Stimulated activated memory B cell treated with anti-CD40 and anti-IgM and Interleukin-4, amounts not matched to agents 10 μg/mL and 1 μg/mL and 100 μg/mL, for 72 hours (primary cell): Measurements from ENCODE around the gene OASL.

ENCODE experiments used
- ATAC-seq: fragments of 150-1000 bp; cut with Tn5 transposase; 2 replicates; pipeline ENCODE4 v1.10.0; 2021
- H3K27ac Mint-ChIP-seq: one replicate; pipeline ENCODE4 v1.8.0; 2022; ENCODE audit warnings: mild to moderate bottlenecking, mixed read lengths
- H3K27me3 Mint-ChIP-seq: one replicate; pipeline ENCODE4 v1.8.0; 2022; ENCODE audit warnings: mixed read lengths
- H3K36me3 Mint-ChIP-seq: one replicate; pipeline ENCODE4 v1.8.0; 2022; ENCODE audit warnings: mixed read lengths
- H3K4me1 Mint-ChIP-seq: one replicate; pipeline ENCODE4 v1.8.0; 2022; ENCODE audit warnings: mixed read lengths
- H3K4me3 Mint-ChIP-seq: one replicate; pipeline ENCODE4 v1.8.0; 2022; ENCODE audit warnings: mild to moderate bottlenecking, moderate library complexity, mixed read lengths
- H3K9me3 Mint-ChIP-seq: one replicate; pipeline ENCODE4 v1.8.0; 2022; ENCODE audit warnings: mixed read lengths

OASL gene

DNA sequence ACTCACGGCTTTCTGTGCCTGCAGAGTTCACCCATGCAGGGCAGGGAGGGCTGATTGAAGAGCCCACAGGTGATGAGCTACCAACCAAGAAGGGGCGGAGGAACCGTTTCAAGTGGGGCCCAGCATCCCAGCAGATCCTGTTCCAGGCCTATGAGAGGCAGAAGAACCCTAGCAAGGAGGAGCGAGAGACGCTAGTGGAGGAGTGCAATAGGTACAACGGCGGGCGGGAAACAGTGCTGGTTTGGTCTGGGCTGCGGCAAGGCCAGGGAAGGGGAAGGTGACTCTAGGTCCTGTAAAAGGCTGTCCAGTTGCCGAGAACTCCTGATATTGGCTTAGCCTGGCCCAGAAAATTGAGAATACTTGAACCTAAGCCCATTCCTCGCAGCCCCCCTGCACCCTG is 45.5 kb downstream of the OASL start:
- no peak overlapping the region for H3K4me3 Mint-ChIP-seq
- H3K27me3 Mint-ChIP-seq, result peaks cover 32% of the 10 kb centered on the region
- no peak for ATAC-seq
- no peak overlapping the region for H3K27ac Mint-ChIP-seq
- peaks cover 14% of the 10 kb centered on the region for H3K9me3 Mint-ChIP-seq
- H3K4me1 Mint-ChIP-seq, result no peaks in the 10 kb centered on the region
- no peaks in the 10 kb centered on the region for H3K36me3 Mint-ChIP-seq

DNA sequence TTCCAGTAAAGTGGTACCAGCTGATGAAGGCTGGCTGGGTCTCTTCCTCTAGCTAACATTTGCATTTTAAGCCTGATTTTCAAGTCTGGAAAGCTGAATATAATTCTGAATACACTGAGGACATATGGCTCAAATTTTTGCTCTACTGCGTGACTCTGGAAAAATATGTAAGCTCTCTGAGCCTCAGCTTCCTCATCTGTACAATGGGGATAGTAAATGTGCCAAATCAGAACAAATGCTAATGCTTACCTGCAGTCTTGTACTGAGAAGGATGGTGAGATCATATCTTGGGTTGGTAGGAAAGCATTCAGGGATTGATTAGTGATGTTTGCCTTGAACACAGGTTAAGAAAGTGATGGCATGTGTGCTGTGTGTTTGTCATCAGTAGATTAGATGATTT is 46.1 kb downstream of the OASL start:
- ATAC-seq, result no peak

DNA sequence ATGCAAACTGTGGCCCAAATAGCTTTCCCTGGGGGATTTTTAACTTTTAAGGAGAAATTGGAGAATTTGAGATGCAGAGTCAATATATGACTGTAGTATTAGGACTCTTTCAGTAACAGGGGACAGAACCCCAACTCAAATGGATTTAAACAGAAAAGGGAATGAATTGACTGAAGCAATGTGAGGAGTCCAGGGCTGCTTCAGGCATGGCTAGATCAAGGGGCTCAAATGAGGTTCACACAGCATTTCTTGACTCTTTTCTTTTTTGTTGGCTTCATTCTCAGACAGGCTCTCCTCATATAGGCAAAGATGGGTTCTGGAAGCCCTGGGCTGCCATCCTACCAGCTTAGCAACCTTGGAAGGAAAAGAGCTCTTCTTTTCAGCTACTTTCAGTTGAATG is 47.1 kb downstream of the OASL start:
- no peaks in the 10 kb centered on the region for H3K36me3 Mint-ChIP-seq
- H3K9me3 Mint-ChIP-seq, result peaks cover 19% of the 10 kb centered on the region
- no peak overlapping the region for H3K4me3 Mint-ChIP-seq
- ATAC-seq, result no peak
- H3K27ac Mint-ChIP-seq, result no peak overlapping the region
- H3K4me1 Mint-ChIP-seq, result no peaks in the 10 kb centered on the region
- H3K27me3 Mint-ChIP-seq, result peaks cover 39% of the 10 kb centered on the region

More for the DNA sequence above, 46.1 kb downstream of the OASL start:
- Mint-ChIP-seq H3K9me3 (peaks cover 19% of the 10 kb centered on the region), H3K36me3 (no peaks in the 10 kb centered on the region), H3K4me3 (no peak overlapping the region), H3K27me3 (peaks cover 37% of the 10 kb centered on the region), H3K4me1 (no peaks in the 10 kb centered on the region), H3K27ac (no peak overlapping the region)

DNA sequence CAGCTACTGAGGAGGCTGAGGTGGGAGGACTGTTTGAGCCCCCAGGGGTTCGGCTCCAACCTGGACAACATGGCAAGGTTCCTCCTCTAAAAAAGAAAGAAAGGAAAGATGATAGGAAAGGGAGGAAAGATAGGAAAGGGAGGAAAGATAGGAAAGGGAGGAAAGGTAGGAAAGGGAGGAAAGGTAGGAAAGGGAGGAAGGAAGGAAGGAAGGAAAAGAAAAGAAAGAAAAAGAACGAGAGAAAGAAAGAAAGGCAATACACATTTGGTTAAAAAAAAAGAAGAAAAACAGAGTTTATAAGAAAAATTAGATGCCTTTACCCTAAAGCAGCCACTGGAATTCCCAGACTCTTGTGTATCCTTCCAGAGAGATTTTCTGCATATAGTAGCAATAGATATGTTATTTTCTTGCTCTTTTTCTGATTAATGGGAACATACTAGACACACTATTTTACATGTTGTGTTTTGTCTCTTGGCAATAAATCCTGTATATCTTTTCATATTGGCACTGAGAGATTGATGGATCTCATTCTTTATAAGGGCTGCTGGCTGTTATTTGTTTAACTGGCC is 48.5 kb downstream of the OASL start:
- no peak for ATAC-seq
- H3K4me1 Mint-ChIP-seq, result no peaks in the 10 kb centered on the region
- peaks cover 16% of the 10 kb centered on the region for H3K9me3 Mint-ChIP-seq
- no peak overlapping the region for H3K27ac Mint-ChIP-seq
- H3K36me3 Mint-ChIP-seq, result no peaks in the 10 kb centered on the region
- H3K4me3 Mint-ChIP-seq, result no peak overlapping the region
- H3K27me3 Mint-ChIP-seq, result peaks cover 34% of the 10 kb centered on the region

DNA sequence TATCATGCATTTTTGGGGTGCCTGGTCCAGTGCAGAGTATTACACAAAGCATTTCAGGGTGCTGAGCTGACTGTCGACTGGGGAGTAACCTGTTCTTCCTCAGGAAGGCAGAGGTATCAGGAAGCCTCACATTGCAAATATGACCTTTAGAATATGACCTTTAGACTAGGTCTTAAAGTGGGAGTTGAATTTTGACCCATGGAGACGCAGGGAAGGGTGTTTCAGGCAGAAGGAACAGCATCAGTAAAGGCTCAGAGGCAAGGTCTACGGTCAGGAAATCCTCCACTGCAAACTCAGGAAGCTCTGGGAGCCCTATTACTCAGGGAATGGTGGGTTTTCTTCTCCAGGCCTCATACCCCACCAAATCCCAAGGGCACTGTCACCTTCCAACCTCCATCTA is 49.4 kb downstream of the OASL start:
- Mint-ChIP-seq H3K9me3 (peaks cover 8% of the 10 kb centered on the region), H3K4me3 (no peak overlapping the region), H3K27me3 (peaks cover 25% of the 10 kb centered on the region), H3K4me1 (no peaks in the 10 kb centered on the region), H3K27ac (no peak overlapping the region), H3K36me3 (no peaks in the 10 kb centered on the region)
- no peak for ATAC-seq

DNA sequence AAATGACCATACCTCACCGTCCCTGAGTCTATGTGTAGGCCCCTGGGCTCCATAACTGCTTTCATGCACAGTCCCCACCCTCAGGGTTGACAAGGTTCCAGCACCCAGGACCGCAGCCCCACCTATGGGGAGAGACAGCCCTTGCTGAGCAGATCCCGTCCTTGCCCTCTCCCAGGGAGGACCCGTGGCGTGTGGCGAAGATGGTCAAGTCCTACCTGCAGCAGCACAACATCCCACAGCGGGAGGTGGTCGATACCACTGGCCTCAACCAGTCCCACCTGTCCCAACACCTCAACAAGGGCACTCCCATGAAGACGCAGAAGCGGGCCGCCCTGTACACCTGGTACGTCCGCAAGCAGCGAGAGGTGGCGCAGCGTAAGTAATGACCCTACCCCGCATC is 50.4 kb downstream of the OASL start:
- H3K27ac Mint-ChIP-seq, result no peak overlapping the region
- no peaks in the 10 kb centered on the region for H3K4me1 Mint-ChIP-seq
- no peak overlapping the region for H3K4me3 Mint-ChIP-seq
- ATAC-seq, result no peak
- peaks cover 4% of the 10 kb centered on the region for H3K9me3 Mint-ChIP-seq
- no peaks in the 10 kb centered on the region for H3K36me3 Mint-ChIP-seq
- peaks cover 20% of the 10 kb centered on the region for H3K27me3 Mint-ChIP-seq

DNA sequence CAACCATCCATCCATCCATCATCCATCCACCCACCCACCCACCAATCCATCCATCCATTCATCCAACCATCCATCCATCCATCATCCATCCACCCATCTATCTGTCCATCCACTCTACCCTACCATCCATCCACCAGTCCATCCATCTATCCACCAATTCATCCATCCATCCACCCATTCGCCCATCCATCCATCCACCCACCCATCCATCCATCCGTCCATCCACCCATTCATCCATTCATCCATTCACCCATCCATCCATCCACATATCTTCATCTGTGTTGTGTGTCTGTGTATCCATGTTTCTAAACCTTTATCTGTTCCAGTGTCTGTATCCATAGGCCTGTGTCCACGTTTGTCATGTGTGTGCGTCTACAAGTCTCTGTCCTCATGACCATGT is 50.8 kb downstream of the OASL start:
- ATAC-seq, result no peak
- peaks cover 20% of the 10 kb centered on the region for H3K27me3 Mint-ChIP-seq

DNA sequence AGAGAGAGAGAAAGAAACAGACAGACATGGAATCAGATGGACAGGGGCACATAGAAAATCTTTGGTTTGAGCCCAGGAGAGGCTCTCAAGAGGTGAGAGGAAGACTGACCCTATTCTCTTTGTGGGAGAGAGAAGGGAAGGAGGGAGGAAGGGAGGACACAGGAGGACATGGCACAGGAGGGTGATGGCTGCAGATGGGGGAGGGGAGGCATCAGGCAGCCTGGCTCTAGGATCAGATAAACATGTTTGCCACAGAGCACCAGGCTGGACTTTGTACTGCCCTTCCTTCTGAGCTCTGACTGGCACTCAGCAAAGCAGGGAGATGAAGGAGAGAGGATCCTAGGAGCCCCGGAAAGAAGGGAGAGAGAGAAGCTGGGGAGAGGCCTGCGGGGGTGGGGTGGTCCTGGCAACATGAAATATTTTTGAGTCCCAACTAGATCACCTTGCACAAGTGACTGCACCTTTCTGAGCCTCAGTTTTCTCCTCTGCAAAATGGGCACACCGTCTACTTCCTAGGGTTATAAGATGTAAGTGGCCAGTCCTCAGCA is 54.6 kb downstream of the OASL start:
- Mint-ChIP-seq H3K36me3 (no peaks in the 10 kb centered on the region), H3K27ac (no peak overlapping the region), H3K4me3 (no peak overlapping the region), H3K4me1 (no peaks in the 10 kb centered on the region), H3K9me3 (peaks cover 4% of the 10 kb centered on the region), H3K27me3 (peaks cover 25% of the 10 kb centered on the region)
- ATAC-seq, result no peak

More for the DNA sequence above, 50.8 kb downstream of the OASL start:
- H3K36me3 Mint-ChIP-seq, result no peaks in the 10 kb centered on the region
- H3K9me3 Mint-ChIP-seq, result peaks cover 4% of the 10 kb centered on the region
- H3K27ac Mint-ChIP-seq, result no peak overlapping the region
- no peaks in the 10 kb centered on the region for H3K4me1 Mint-ChIP-seq
- H3K4me3 Mint-ChIP-seq, result no peak overlapping the region

DNA sequence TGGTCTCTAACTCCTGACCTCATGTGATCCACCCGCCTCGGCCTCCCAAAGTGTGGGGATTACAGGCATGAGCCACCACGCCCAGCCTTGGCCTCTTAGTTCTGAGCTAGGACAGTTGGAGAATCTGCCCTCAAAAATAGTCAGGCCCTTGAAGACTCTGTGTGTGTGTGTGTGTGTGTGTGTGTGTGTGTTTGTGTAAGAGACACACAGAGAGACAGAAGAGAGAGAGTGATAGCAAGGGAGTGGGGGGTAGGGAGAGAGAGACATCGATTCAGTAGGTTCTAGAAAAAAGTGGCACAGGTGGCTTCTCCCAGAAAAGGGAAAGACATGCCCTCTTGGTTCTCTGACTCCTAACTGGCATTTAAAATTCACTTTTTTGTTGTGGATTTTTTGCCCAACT is 55.3 kb downstream of the OASL start:
- H3K36me3 Mint-ChIP-seq, result no peaks in the 10 kb centered on the region
- no peak for ATAC-seq
- peaks cover 4% of the 10 kb centered on the region for H3K9me3 Mint-ChIP-seq
- H3K4me1 Mint-ChIP-seq, result no peaks in the 10 kb centered on the region
- no peak overlapping the region for H3K4me3 Mint-ChIP-seq
- H3K27me3 Mint-ChIP-seq, result peaks cover 22% of the 10 kb centered on the region
- H3K27ac Mint-ChIP-seq, result no peak overlapping the region

DNA sequence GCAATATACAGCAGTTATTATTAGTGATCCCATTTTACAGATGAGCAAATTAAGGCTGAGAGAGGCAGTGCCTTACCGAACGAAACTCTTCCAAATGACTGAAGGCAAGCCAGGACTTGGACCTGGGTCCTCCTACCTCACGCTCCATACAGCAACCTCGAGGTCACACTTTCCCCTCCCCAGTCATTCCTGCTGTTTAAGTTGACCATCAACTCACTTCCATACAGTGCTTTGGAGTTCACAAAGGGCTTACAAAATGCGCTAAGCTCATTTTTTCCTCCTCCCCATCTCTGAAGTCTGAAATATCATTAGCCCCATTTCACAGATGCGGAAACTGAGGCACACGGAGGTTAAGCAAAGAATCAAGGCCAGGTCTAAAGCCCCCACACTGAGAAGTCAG is 56.4 kb downstream of the OASL start:
- Mint-ChIP-seq H3K4me3 (no peak overlapping the region), H3K9me3 (no peaks in the 10 kb centered on the region), H3K36me3 (no peaks in the 10 kb centered on the region), H3K27ac (no peak overlapping the region), H3K27me3 (peaks cover 12% of the 10 kb centered on the region), H3K4me1 (no peaks in the 10 kb centered on the region)
- ATAC-seq, result no peak

DNA sequence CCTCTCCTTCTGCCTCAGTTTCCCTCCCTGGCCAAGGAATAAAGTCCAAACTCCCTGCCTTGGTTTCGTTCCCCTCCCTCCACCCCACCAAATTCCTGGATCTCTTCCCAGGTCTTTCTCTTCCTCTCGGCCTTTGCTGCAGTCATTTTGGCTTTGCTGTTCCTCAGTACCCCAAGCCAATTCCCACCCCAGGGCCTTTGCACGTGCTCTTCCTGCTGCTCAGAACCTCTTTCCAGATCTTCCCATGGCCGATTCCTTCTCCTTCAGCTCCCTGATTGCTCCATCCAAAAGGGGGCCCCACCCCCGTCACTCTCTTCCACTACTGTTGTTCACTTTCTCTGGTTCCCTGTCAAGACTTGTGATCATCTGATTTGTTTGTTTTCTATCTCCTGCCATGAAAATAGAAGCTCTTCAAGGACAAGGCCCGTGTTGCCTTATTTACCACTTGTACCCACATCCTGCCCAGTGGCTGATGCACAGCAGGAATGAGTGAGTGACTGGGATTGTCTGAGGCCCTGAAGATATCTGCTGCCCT is 57.6 kb downstream of the OASL start:
- Mint-ChIP-seq H3K36me3 (no peaks in the 10 kb centered on the region), H3K4me3 (no peak overlapping the region), H3K9me3 (no peaks in the 10 kb centered on the region), H3K4me1 (no peaks in the 10 kb centered on the region), H3K27ac (no peak overlapping the region), H3K27me3 (peaks cover 12% of the 10 kb centered on the region)
- no peak for ATAC-seq

DNA sequence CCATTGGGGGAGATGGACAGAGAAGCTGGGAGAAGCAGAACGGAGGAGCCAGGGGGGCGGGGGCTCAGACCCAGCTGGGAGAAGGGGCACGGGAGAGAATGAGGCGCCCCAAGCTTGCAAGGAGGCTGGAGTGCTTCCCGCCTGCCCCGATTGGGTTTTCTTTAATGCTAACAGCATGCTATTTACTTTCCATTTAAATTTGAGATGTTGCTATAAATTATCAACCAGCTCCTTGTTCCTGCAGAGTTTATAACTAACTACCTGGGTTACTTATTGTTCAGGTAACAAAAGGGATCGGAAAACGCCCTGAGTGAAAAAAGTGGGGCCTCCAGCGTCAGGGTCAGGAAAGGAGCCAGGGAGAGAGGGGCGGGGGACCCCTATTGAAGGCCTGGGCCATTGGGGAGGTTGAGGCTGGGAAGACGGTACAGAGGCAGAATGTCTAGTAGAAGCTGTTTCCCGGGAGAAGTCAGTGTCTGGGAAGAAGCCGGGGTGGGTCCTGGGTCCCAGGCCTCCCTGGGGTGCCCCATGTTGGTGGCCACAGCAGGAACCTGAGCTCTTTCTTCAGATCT is 58.2 kb downstream of the OASL start:
- ATAC-seq, result no peak
- Mint-ChIP-seq H3K4me3 (no peak overlapping the region), H3K9me3 (no peaks in the 10 kb centered on the region), H3K4me1 (no peaks in the 10 kb centered on the region), H3K27me3 (peaks cover 12% of the 10 kb centered on the region), H3K27ac (no peak overlapping the region), H3K36me3 (no peaks in the 10 kb centered on the region)

DNA sequence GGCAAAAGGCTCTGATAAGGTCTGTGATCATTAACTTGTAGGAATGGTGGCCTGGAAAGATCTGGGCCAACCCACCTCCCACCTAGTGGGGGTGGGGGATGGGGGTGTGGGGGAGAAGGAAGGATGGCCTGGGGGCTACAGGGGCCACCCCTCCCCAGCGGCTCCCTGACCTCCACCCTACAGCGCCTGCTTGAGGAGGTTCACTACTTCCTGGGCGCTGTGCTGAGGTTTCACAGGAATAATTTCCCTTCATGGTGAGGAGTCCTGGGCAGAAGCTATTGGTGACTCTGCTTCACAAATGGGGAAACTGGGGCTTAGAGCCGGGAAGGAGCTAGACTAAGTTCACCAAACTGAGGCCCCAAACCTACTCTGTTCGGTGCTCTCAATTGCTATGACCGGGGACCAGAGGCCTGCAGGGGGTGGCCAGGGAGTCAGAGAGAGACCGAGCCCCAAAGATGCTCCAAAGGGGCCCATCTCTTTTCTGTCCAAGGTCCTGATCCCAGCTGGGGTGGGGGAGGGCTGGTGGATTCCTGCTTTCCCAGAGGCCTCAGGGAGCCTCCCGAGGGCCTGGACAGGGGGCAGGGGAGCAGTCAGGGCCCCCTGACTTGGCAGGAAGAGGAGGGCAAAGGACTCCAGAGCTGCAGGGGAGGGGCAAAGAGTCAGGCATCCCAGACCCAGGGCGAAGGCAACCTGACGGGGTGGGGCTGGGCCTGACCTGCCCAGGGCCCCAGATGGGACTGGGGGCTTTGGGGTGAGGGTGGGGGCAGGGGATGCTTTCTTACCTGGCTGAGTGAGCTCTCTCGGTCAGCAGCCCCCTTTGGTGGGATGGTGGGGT is 59.0 kb downstream of the OASL start:
- Mint-ChIP-seq H3K36me3 (no peaks in the 10 kb centered on the region), H3K27me3 (peaks cover 12% of the 10 kb centered on the region), H3K4me3 (no peak overlapping the region), H3K4me1 (no peaks in the 10 kb centered on the region), H3K27ac (no peak overlapping the region), H3K9me3 (no peaks in the 10 kb centered on the region)
- peak; percentile 35 for ATAC-seq

DNA sequence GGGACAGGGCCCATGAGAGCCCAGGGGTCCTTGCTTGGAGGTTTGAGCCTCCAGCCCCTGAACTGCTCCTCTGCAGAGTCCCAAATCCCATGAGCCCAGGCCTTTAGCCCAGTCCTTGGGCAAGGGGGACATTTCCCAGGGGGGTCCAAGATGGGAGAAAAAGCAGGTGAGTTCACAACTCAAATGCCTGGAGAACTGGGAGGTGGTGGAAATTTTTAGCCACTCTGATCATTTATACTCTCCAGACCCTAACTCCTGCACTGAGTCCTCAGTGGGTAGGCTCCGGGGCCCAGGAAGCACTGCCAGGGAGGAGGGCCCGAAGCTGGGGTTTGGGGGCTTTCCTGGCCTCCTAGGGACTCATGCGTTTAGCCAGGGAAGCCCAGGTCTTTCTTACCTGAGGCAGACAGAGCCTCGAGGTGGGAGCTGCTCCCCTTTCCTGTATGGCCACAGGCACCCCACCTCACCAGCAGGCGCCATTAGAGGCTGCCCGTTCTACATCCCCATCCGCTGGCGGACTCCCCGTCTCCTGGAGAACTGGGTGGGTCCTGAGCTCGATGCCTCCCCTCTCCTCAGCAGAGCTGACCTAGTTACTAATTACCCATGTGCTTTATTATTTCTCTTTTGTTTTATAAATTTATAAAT is 59.7 kb downstream of the OASL start:
- Mint-ChIP-seq H3K27me3 (peaks cover 12% of the 10 kb centered on the region), H3K9me3 (no peaks in the 10 kb centered on the region), H3K27ac (no peak overlapping the region), H3K4me1 (no peaks in the 10 kb centered on the region), H3K36me3 (no peaks in the 10 kb centered on the region), H3K4me3 (no peak overlapping the region)
- ATAC-seq, result no peak
